Endometrial microvascular endothelial cells (primary cell): ENCODE data around the gene DACT2. TPM values are rescaled to one million over a fixed set of nuclear protein-coding genes. Genes with fewer than 3 reads are reported as not detected.

Experiments used
- total RNA-seq: library from RNA; depleted of rRNA; stranded (reverse); fragments of >200 nt; gene quantifications from one replicate; pipeline ENCODE4 v1.2.3, GENCODE V29; 2015; ENCODE audit errors: inconsistent ontology term

The DACT2 gene
- total RNA-seq, 1 donor from 2014 or later, result not detected

Other genes with a start within 250 kb of the DACT2 start
- gene FRMD1, start 240.6 kb downstream of the DACT2 start, total RNA-seq, result not detected
- not detected for gene SMOC2, start 121.4 kb upstream of the DACT2 start, total RNA-seq